MG63 (cell line): ENCODE measurements around the gene CTSE. TPM values are rescaled to one million over a fixed set of nuclear protein-coding genes. Genes with fewer than 3 reads are reported as not detected.
"Not testable (repeated sequence)": the region's sequence is repeated elsewhere in the genome, so short reads cannot be mapped to it uniquely, and the experiment has no call there.

ENCODE experiments used
- DNase-seq: peaks from one replicate; pipeline ENCODE4 v3.0.0-alpha.2; 2020
- H3K27me3 ChIP-seq: fragments of 250-450 bp; sonication (Bioruptor Pico); 2 replicates; pipeline ENCODE4 v1.5.1; 2020; ENCODE audit warnings: mild to moderate bottlenecking, moderate library complexity
- H3K36me3 ChIP-seq: fragments of 250-450 bp; sonication (Bioruptor Pico); 2 replicates; pipeline ENCODE4 v1.5.1; 2020; ENCODE audit warnings: mild to moderate bottlenecking, moderate library complexity
- H3K4me3 ChIP-seq: fragments of 250-450 bp; sonication (Bioruptor Pico); 2 replicates; pipeline ENCODE4 v1.5.1; 2020; ENCODE audit warnings: mild to moderate bottlenecking, moderate library complexity
- H3K9me3 ChIP-seq: fragments of 250-450 bp; sonication (Bioruptor Pico); 2 replicates; pipeline ENCODE4 v1.5.1; 2020; ENCODE audit warnings: mild to moderate bottlenecking, moderate library complexity
- total RNA-seq: library from RNA; depleted of rRNA; stranded (reverse); fragments of >200 nt; shearing (Covaris generic); gene quantifications from 2 replicates; pipeline ENCODE4 v1.2.3, GENCODE V29; 2014; ENCODE audit warnings: low replicate concordance

CTSE gene
- total RNA-seq, 1 experiment from 2014 or later = not detected

DNA sequence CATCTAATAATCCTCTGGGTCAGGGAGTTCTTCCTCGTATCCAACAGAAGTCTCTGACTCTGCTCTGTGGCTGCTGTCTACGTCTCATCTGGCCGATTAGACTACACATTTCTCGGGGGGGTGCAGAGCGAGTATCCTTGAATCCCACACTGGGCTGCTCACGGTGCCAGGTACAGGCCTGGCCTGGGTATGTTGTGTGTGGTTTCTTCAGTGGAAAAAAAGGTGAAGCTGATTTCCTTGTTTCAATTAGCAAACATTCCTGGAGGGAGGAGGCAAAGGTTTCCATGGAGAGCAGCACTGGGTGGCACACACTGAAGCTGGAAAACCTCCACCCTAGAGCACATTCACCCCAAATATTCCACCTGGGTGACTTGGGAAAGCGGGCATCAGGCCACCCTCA is 18.5 kb downstream of the CTSE start:
- H3K4me3 ChIP-seq = no peak overlapping the region
- H3K36me3 ChIP-seq = peaks cover 7% of the 10 kb centered on the region
- no peaks in the 10 kb centered on the region for H3K27me3 ChIP-seq
- peaks cover 3% of the 10 kb centered on the region; the same call in 1 of the 2 replicates for H3K9me3 ChIP-seq
- no peak for DNase-seq

DNA sequence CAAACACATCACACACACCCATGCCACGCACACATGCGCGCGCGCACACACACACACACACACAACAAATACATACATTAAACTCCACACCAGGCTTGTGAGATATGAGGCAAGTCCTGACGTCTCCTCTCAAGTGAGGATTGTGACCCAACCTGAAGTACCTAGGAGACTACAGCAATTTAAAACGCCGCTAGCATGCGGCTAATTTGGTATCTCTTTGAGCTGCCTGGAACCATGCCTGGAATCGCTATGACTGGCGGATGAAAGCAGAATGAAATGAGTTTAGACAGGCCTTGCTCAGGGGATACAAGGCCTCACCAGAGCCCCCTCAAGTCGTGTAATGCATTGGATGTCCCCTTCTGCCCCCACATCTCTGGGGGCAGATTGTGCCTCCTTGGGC is 18.9 kb downstream of the CTSE start:
- Histone ChIP-seq H3K27me3 (no peaks in the 10 kb centered on the region), H3K9me3 (peaks cover 4% of the 10 kb centered on the region; the same call in 1 of the 2 replicates), H3K36me3 (peaks cover 11% of the 10 kb centered on the region), H3K4me3 (no peak overlapping the region)
- DNase-seq = no peak

- Histone ChIP-seq H3K36me3 (peaks cover 15% of the 10 kb centered on the region), H3K27me3 (no peaks in the 10 kb centered on the region), H3K4me3 (no peak overlapping the region), H3K9me3 (peaks cover 4% of the 10 kb centered on the region; the same call in 1 of the 2 replicates)
- no peak for DNase-seq
Measured at GRCh38 chr1:206003854-206004800, 19.6 kb downstream of the CTSE start.

- H3K27me3 ChIP-seq = no peaks in the 10 kb centered on the region
- peaks cover 4% of the 10 kb centered on the region; the same call in 1 of the 2 replicates for H3K9me3 ChIP-seq
- peaks cover 15% of the 10 kb centered on the region for H3K36me3 ChIP-seq
- peak within 1 kb of the TSS; percentile 49 for H3K4me3 ChIP-seq
- DNase-seq = peak; percentile 89
Measured at GRCh38 chr1:206002871-206003801, 20.6 kb downstream of the CTSE start, which contains the start of gene RAB7B. TSS of gene RAB7B (minus strand) at chr1:206003395. CDS start at chr1:205994135, 9,260 bp downstream.

DNA sequence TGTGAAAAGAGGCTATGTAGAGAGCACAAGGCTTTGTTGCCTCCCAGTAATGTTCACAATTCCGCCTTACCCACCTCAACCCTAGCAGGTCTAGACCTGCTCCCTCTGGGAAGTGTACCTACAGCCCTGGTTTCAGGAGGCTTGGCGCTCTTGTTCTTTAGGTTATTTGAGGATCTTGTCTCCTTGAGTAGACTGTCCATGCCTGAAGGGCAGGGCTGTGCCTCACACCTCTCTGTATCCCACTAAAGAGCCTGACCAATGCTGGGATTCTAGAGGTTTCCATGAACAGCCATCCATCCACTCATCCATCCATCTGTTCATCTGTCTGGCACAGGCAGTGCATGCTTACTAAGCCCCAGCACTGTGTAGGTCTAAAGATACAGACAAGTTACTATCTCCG is 21.5 kb downstream of the CTSE start:
- peaks cover 4% of the 10 kb centered on the region; the same call in 1 of the 2 replicates for H3K9me3 ChIP-seq
- H3K36me3 ChIP-seq = peaks cover 17% of the 10 kb centered on the region
- peak overlapping the region; percentile 49 for H3K4me3 ChIP-seq
- H3K27me3 ChIP-seq = no peaks in the 10 kb centered on the region
- no peak for DNase-seq

DNA sequence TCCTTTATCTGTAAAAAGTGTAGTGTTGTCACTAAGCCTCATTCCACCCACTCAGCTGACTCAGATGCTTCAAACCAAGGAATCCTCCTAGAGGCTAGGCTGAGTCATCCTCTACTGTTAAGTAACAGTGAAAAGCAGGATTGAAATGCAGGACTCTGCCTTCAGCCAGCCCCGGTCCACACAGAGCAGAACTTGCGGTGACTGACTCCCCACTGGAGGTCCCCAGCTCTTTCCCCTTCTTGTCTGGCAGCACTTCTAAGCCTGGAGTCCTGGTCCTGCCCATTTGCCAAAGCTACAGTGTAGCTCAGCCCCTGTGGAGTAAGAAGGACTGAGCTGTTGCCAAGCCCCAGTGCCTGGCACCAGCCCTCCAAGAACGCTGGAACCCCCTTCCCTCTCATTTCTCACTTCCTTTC is 22.2 kb downstream of the CTSE start:
- peak; percentile 96 for DNase-seq
- H3K27me3 ChIP-seq = no peaks in the 10 kb centered on the region
- peaks cover 22% of the 10 kb centered on the region for H3K36me3 ChIP-seq
- peak overlapping the region; percentile 21 for H3K4me3 ChIP-seq
- peaks cover 4% of the 10 kb centered on the region; the same call in 1 of the 2 replicates for H3K9me3 ChIP-seq

GRCh38 chr1:206000641-206001339 is 22.9 kb downstream of the CTSE start:
- Histone ChIP-seq H3K9me3 (peaks cover 4% of the 10 kb centered on the region; the same call in 1 of the 2 replicates), H3K36me3 (peaks cover 24% of the 10 kb centered on the region), H3K27me3 (no peaks in the 10 kb centered on the region), H3K4me3 (no peak overlapping the region)
- peak; percentile 54 for DNase-seq

DNA sequence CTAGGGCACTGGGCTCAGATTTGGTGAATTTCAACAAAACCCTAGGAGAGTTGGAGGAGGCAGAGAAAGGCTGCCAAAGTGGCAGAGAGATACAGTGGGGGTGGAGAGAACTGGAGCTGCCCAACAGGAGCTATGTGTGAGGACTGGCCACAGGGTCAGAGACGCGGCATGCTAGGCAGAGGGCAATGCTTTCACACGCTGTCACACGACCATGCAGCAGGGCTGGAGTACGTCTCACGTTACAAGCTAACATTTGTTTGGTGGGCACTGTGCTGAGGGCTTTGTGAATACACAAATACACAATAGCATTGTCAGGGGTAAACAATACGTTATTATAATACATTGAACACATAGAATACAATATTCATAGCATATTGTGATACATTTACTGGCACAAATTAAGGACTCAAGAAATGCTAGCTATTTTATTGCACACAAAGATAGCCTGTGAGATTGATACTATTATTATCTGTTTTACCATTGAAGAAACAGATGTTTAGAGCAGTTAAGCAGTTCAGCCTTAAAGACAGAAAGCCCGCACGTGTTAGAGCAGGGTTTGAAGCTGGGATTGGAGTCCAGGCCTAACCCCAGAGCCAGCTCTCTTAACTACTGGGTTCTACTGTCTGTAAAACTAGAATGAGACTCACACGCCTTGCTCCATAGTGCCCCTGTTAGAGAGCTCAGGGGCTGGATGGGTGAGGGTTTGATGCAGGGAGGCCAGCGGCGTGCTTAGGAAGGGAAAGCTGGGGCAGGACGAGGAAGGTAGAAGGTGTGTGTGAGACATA is 25.0 kb downstream of the CTSE start:
- H3K27me3 ChIP-seq = no peaks in the 10 kb centered on the region
- peaks cover 4% of the 10 kb centered on the region; the same call in 1 of the 2 replicates for H3K9me3 ChIP-seq
- peaks cover 31% of the 10 kb centered on the region for H3K36me3 ChIP-seq
- DNase-seq = no peak
- no peak overlapping the region for H3K4me3 ChIP-seq

DNA sequence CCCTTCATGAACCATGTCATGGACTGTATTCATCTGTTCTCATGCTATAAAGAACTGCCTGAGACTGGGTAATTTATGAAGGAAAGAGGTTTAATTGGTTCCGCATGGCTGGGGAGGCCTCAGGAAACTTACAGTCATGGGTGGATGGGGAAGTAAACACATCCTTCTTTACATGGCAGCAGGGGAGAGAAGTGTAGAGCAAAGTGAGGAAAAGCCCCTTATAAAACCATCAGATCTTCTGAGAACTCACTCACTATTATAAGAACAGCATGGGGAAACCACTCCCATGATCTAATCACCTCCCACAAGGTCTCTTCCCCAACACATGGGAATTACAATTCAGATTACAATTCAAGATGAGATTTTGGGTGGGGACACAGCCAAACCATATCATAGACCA is 27.1 kb downstream of the CTSE start:
- not testable (repeated sequence) for H3K27me3 ChIP-seq, DNase-seq, H3K4me3 ChIP-seq, H3K9me3 ChIP-seq
- H3K36me3 ChIP-seq = peaks cover 51% of the 10 kb centered on the region

DNA sequence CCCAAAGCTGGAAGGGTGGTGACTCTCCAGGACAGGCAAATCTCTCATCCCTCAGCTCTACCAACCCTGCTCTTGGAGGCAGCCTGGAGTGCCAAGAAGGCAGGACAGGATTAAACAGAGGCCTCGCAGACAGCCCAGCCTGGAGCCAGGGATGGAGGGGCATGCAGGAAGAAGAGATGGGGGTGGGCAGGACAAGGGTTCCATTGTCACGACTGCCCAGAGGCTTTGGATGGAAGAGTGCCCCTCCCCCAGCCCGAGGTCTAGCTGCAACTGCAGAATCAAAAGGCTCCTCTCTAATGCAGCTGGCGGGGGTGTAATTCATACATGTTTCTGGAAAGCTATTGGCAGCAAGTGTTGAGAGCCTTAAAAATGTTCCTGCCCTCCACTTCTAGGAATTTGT is 29.3 kb downstream of the CTSE start:
- no peak overlapping the region for H3K4me3 ChIP-seq
- no peaks in the 10 kb centered on the region for H3K9me3 ChIP-seq
- no peaks in the 10 kb centered on the region for H3K27me3 ChIP-seq
- peaks cover 49% of the 10 kb centered on the region for H3K36me3 ChIP-seq
- no peak for DNase-seq

GRCh38 chr1:205993068-205993467 is 30.6 kb downstream of the CTSE start:
- DNase-seq = no peak
- no peak overlapping the region for H3K4me3 ChIP-seq
- no peaks in the 10 kb centered on the region for H3K9me3 ChIP-seq
- H3K36me3 ChIP-seq = peaks cover 47% of the 10 kb centered on the region
- no peaks in the 10 kb centered on the region for H3K27me3 ChIP-seq

GRCh38 chr1:205992218-205992882 is 31.3 kb downstream of the CTSE start:
- Histone ChIP-seq H3K4me3 (no peak overlapping the region), H3K36me3 (peaks cover 49% of the 10 kb centered on the region), H3K9me3 (no peaks in the 10 kb centered on the region), H3K27me3 (no peaks in the 10 kb centered on the region)
- DNase-seq = no peak

DNA sequence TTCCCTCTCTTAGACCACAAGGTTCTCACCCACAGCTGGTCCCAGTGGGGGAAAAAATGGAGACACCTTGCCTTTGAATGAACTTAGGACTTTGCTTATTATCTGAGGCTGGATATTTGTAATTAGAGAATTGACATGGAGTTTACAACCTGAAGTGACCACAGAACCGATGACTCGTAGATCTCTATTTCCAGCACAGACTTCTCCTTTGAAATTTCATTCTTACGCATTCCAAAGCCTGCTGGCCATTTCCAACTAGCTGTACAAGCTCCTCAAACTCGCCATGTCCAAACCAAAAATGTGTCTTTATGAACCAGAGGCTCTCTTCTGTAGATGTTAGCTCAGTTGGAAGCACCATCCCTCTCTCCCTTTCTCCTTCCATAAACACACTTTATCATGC is 32.5 kb downstream of the CTSE start:
- no peak for DNase-seq
- Histone ChIP-seq H3K9me3 (no peaks in the 10 kb centered on the region), H3K4me3 (no peak overlapping the region), H3K27me3 (no peaks in the 10 kb centered on the region), H3K36me3 (peaks cover 41% of the 10 kb centered on the region)

GRCh38 chr1:205990226-205990625 is 33.5 kb downstream of the CTSE start:
- H3K9me3 ChIP-seq = no peaks in the 10 kb centered on the region
- H3K4me3 ChIP-seq = no peak overlapping the region
- H3K27me3 ChIP-seq = no peaks in the 10 kb centered on the region
- no peak for DNase-seq
- H3K36me3 ChIP-seq = peaks cover 42% of the 10 kb centered on the region

DNA sequence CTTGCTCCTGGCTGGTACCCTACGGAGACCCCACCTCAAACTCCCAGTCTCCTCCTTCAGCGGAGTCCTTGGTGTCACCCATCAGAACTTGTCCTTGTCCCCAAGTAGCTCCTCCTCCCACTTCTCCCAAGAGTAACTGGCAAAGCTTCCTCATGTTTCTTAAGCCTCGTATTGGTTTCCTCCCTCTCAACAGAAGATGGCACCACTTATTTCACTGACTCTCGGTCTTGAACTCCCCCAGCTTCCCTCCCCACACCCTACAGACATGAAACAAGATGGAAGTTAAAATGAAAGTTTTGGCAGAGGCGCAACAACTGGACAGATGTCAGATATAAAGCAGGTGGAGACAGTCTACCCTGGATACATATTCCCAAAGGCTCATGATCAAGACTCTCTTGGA is 33.9 kb downstream of the CTSE start:
- DNase-seq = no peak
- Histone ChIP-seq H3K4me3 (no peak overlapping the region), H3K27me3 (no peaks in the 10 kb centered on the region), H3K36me3 (peaks cover 47% of the 10 kb centered on the region), H3K9me3 (no peaks in the 10 kb centered on the region)
